ENCODE results near the gene SEMA5A.

Gene SEMA5A

DNA sequence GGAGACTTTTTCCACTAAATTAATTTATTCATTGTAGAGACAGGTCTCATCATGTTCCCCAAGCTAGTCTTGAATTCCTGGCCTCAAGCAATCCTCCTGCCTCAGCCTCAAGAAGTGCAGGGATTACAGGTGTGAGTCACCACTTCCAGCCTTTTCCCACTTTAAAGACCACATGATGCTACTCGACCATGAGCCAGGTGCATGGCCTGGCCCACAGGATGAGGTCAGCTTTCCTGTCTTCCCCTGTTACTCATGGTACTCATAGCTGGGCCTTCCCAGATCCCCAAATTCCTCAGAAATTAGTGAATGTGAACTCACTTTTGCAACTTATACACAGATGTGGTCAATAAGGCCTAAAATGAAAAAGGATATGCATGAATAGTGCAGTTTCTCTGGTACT, 395.9 kb downstream of the SEMA5A start:
- DNase-seq, result no peak

GRCh38 chr5:9148242-9148641, 397.6 kb downstream of the SEMA5A start:
- no peak for DNase-seq

DNA sequence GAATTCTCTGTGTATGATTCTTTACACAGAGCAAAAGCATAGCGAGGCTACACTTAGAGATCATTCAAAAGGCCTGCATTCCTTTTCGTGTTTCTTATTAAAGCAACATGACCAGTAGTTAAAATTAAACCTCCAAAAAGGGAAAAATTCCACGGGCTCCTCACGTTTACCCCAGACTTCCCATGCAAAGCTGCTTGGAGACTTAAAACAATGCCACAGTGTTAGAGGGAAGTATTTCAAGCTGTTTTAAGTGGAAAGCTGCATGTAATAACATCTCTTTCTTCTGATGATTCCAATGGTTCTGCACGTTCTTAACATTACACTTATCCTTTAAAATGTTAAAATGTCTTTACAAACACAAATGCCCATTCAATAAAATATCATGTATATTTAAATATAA, 405.2 kb downstream of the SEMA5A start:
- no peak for DNase-seq

- DNase-seq, result no peak
These were observed 405.7 kb downstream of the SEMA5A start for GRCh38 chr5:9140202-9140601.

GRCh38 chr5:9139344-9139743, 406.5 kb downstream of the SEMA5A start:
- DNase-seq, result no peak

GRCh38 chr5:9128136-9128535, 417.7 kb downstream of the SEMA5A start:
- no peak for DNase-seq

DNA sequence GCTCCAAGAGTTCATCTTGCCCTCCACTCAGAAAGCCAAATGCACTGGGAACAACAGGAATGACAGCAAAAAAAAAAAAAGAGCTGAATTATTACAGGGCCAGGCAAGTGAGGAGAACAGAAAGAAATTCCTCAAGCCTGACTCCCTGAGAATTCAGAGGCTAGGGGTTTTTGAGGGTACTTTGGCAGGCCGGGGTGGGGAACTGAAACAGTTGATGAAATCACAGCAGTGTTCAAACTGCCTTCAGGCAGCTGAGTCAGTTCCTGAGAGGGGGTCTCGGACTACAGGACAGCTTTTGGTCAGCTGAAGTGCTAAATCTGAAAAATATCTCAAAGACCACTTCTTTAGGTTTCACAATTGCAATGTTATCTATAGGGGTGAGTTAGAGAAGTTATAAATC, 419.4 kb downstream of the SEMA5A start:
- no peak for DNase-seq

DNA sequence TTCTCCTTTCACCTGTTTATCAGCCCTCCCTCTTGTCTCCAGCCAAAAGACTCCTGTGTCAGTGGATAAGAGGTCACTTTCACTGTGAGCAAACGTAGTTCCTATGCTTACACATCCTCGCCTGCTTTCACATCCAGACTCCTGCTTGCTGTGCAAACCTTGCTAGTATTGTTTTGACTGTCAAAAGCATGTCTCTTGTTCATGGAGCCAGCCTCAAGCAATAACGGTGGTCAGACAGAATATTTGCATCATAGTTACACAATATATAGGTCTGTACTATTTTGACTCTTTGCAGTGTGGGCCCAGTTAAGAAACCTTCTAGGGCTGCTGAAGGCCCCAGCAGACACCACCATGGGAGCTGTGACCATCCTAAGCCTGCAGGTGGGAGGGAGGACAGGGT, 420.0 kb downstream of the SEMA5A start:
- no peak for DNase-seq

DNA sequence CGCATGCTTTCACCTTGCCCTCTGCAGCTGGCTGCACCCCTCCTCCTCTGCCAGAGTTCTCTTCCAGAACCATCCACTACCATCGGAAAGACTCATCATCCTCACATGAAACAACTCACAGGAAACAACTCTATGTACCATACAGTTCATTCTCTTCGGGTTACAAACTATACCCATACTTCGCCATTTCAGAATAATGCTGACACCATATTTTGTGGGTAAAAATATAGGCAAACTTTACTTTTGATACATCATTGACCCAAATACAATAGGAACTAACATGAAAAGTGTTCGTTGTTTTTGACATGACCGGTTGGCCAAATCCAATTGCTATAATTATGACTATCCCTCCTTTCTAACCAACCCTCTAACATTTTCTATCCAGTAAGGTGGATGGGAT, 421.0 kb downstream of the SEMA5A start:
- DNase-seq, result no peak

GRCh38 chr5:9124071-9124470, 421.8 kb downstream of the SEMA5A start:
- no peak for DNase-seq

GRCh38 chr5:9122528-9122927, 423.3 kb downstream of the SEMA5A start:
- DNase-seq, result no peak

- DNase-seq, result no peak
These were observed 424.3 kb downstream of the SEMA5A start for GRCh38 chr5:9121597-9121996.

DNA sequence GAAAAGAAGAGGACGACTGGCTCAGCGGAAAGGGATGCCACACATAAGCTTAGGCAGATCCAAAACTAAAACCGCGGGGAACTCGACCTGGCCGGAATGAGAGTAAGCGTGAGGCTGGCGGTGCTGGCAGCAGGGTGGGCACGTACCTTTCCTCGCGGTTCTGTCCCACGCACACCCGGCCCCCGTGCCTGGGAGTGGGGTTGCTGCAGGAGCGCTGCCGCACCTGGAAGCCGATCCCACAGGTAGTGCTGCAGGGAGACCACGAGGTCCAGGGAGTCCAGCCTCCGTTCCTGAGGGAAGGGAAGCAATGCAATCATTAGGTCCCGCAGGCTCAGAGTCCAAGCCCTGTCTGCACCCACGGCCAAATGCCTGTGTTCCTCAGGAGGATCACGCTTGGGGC, 427.0 kb downstream of the SEMA5A start:
- DNase-seq, result no peak

DNA sequence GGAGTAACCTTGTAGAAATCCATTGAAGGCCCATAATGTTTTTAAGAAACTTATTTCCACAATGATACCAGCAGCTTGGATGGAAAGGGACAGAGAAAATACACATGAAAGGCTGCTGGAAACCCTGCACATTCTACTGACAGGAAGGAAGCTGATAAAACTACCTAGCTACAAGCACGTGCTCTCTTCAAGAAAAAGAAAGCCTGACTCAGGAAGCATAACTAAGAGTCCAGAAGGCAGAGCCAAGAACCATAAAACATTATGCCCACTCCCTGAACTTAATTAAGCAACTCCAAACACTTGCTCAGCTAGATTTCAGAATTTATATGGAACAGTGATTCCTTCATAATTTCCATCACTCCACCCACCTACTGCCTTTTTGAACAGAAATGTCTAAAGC, 430.8 kb downstream of the SEMA5A start:
- no peak for DNase-seq

DNA sequence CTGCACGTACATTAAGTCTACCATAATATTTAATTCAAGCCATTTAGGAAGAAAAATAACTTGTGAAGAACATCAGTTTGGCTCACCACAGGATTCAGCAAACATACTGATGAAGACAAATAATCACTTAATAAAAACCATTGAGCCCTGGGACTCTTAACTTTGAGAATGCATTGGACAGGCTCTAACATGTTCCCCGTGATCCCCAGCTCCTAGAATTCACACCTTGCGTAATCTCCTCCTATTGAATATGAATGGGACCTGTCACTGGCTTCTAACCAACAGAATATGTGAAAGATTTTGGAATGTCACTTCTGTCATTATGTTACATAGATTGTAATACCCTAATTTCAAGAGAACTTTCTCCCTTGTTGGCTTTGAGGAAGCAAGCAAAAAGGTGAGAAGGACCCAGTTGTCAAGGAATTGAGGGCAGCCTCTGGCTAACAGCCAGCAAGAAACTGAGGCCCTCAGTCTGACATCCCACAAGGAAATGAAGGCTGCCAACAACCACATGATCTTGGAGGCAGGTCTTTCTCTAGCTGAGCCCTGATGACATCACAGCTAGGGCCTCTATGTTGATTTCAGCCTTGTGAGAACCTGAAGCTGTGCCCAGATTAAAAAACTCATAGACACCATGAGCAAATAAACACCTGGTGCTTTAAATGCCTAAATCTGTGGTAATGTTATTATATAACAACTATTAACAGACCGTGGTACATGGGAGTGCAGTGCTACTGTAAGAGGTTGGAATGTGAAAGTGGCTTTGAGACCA, 433.2 kb downstream of the SEMA5A start:
- no peak for DNase-seq

GRCh38 chr5:9108162-9108561, 437.7 kb downstream of the SEMA5A start:
- DNase-seq, result no peak

DNA sequence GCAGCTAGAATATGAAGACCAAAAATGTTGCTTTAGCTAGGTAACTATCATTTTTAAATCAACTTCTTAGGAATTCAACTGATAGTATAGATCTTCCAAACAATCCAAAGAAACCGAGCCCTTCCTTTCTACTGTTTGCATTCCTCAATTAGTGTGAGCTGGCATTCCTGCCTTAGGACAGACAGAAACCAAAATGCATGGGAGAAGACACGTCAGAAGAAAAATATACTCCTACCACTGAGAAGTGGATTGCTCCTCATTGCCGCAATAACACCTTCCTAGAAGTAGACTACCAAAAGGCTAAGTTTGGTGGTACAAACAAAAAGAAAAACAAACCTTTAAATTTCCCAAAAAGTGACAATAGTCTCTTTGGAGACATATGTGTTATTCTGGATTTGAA, 440.0 kb downstream of the SEMA5A start:
- DNase-seq, result no peak

GRCh38 chr5:9104571-9105339, 441.1 kb downstream of the SEMA5A start:
- no peak for DNase-seq

- no peak for DNase-seq
These were observed 442.6 kb downstream of the SEMA5A start for GRCh38 chr5:9103290-9103689.

DNA sequence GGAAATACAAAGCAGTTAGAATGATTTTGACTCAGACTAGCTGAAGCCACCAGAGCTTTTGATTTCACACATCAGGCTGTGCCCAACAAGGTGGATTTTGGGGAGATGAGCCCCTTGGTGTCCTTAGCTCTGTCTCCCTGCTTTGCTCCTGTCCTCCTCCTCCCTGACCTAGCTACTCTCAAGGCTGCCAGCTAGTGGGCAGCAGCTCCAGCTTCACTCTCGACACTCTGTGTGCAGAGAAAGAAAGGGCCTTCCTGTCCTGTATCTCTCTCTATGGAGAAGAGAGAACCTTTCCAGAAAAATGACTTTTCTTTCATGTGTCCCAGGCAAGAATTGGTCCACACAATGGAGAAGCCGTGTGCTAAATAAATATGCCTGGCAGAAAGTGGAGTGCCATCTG, 446.2 kb downstream of the SEMA5A start:
- no peak for DNase-seq

DNA sequence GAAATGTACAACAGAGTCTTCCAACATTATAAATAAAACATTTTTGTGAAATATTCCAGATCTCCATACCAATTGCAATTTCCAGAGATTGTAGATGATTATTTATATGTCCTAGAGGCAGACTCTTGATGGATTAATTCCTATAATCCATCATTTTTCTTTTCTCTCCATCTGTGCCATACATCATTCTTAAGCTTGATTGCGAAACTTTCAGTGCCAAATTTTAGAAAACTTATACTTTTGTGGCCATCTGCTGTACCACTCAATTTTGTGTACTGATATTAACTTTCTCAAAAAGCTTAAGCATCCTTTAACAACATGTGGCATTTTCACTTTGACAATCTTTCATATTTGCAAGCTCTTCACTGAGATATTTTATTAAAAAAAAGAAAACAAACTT, 446.9 kb downstream of the SEMA5A start:
- DNase-seq, result no peak

DNA sequence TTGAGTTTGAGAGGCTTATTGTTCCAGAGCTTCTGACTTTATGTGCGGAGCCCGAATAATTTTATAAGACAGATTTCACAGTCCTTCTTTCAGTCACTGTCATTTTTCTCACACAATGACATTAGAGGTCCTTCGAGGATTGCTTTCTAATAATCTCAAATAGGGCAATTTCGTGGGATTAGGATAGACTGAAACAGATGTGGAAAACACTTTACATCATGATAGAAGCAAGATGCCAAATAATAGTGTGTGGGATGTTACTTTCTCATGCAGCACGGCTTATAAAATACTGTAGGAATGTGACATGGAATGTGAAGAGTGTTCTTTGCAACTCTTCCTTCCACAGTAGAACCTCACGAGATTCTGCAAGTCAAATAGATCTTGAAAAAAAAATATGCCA, 451.3 kb downstream of the SEMA5A start:
- DNase-seq, result no peak

DNA sequence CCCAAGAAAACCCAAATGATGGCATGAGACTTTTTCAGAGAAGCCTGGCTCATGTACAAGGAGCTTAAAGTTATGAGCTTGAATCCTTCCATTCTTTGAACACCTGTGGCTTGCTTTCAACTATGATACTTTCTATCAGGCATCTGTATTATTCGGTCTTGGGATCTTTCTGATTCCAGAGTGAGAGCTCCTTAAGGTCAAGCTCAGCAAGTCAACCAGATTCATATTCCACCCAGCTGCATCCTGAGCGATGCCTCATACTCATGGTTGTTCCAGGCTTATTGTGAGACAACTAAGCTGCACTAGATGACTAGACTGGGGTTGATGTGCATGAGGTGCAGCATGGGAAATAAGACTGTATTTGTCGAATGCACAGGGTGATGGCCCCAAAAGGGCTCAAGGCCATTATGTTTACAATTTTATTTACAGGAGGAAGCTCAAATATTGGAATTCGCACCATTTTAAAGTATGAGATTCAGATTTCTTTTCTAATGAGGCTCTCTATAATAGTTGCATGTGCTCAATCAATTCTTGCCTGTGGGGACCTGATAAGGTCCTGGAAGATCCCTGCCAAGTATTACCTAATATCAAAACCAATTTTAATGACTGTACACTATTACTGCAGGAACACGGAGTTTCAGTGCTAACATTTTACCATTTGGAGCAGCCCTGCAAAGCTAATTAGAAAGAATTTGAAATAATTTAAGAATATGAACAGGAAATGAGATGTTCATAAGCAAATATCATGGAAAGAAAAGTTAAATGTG, 453.8 kb downstream of the SEMA5A start:
- DNase-seq, result no peak
